SU-DHL-6 (cell line): ENCODE data around the gene KIF13A.

Source experiments
- H2AFZ ChIP-seq: fragments of 200-600 bp; sonication (generic); 2 replicates; pipeline ENCODE4 v1.6.1; 2014; ENCODE audit warnings: low read depth, mild to moderate bottlenecking, moderate library complexity, mixed read lengths, antibody characterized with exemption, low read length; ENCODE audit not compliant: severe bottlenecking
- H3F3A ChIP-seq: fragments of 200-600 bp; shearing (Covaris generic); 2 replicates; pipeline ENCODE4 v1.6.0; 2016; ENCODE audit warnings: antibody characterized with exemption, mild to moderate bottlenecking; ENCODE audit not compliant: insufficient read depth
- H3K27ac ChIP-seq: fragments of 200-600 bp; sonication (generic); 2 replicates; pipeline ENCODE4 v1.5.1; 2016; ENCODE audit warnings: low read depth, mild to moderate bottlenecking, low read length, moderate library complexity, mixed read lengths
- H3K27me3 ChIP-seq: fragments of 200-600 bp; sonication (generic), shearing (Covaris generic); 2 replicates; pipeline ENCODE4 v1.6.0; 2014; ENCODE audit warnings: mild to moderate bottlenecking, low read length
- H3K36me3 ChIP-seq: fragments of 200-600 bp; sonication (generic); 2 replicates; pipeline ENCODE4 v1.6.1; 2014; ENCODE audit warnings: mild to moderate bottlenecking, low read length, mixed read lengths
- H3K4me2 ChIP-seq: fragments of 300-600, 200-600 bp; shearing (Covaris generic), sonication (generic); 2 replicates; pipeline ENCODE4 v1.6.0; 2014; ENCODE audit warnings: low read length, low read depth, mild to moderate bottlenecking; ENCODE audit not compliant: poor library complexity, severe bottlenecking
- H3K4me3 ChIP-seq: fragments of 200-600 bp; sonication (generic); 2 replicates; pipeline ENCODE4 v1.5.1; 2014; ENCODE audit warnings: antibody characterized with exemption, low read length, mild to moderate bottlenecking, mixed read lengths; ENCODE audit not compliant: insufficient read depth, poor library complexity, severe bottlenecking
- H3K79me2 ChIP-seq: fragments of 200-600 bp; sonication (generic); 2 replicates; pipeline ENCODE4 v1.6.1; 2014; ENCODE audit warnings: mild to moderate bottlenecking, low read length, moderate library complexity; ENCODE audit not compliant: insufficient read depth
- H3K9ac ChIP-seq: fragments of 200-600 bp; sonication (generic); 2 replicates; pipeline ENCODE4 v1.7.0; 2014; ENCODE audit warnings: mild to moderate bottlenecking, low read length
- H3K9me2 ChIP-seq: fragments of 200-600 bp; sonication (generic); replicated peaks from 2 replicates; pipeline ENCODE4 v1.6.1; 2014; ENCODE audit warnings: low read length; ENCODE audit not compliant: insufficient read depth
- H3K9me3 ChIP-seq: fragments of 200-600 bp; sonication (generic); 2 replicates; pipeline ENCODE4 v1.6.1; 2014; ENCODE audit warnings: low read length, mixed read lengths; ENCODE audit not compliant: insufficient read depth
- H4K20me1 ChIP-seq: fragments of 200-600 bp; sonication (generic); 2 replicates; pipeline ENCODE4 v1.6.1; 2014; ENCODE audit warnings: low read depth, mild to moderate bottlenecking, antibody characterized with exemption, low read length, moderate library complexity, mixed read lengths
- CTCF ChIP-seq: fragments of 200-600 bp; sonication (generic); IDR thresholded peaks from one replicate; pipeline ENCODE4 v1.5.1; 2017; ENCODE audit warnings: antibody characterized with exemption, mild to moderate bottlenecking, low read length, moderate library complexity; ENCODE audit not compliant: insufficient read depth, poor library complexity, severe bottlenecking
- EZH2phosphoT487 ChIP-seq: fragments of 200-600 bp; sonication (generic), shearing (Covaris generic); conservative IDR thresholded peaks from 2 replicates; pipeline ENCODE4 v1.6.1; 2018; ENCODE audit warnings: mild to moderate bottlenecking, antibody characterized with exemption, low read length, moderate library complexity, mixed read lengths

Gene KIF13A

GRCh38 chr6:17962436-17963031 lies 24.9 kb downstream of the KIF13A start:
- no peak overlapping the region for H3K9ac ChIP-seq
- no peaks in the 10 kb centered on the region for H3K36me3 ChIP-seq
- no peak overlapping the region for H2AFZ ChIP-seq
- H4K20me1 ChIP-seq: no peaks in the 10 kb centered on the region
- no peak overlapping the region for H3K27ac ChIP-seq
- no peak overlapping the region for H3K4me3 ChIP-seq
- H3K9me3 ChIP-seq: no peaks in the 10 kb centered on the region
- H3K9me2 ChIP-seq: no peaks in the 10 kb centered on the region
- H3K27me3 ChIP-seq: no peaks in the 10 kb centered on the region; the same call in 1 of the 2 replicates
- TF ChIP-seq EZH2phosphoT487: no peak
- no peak for TF ChIP-seq CTCF
- H3K4me2 ChIP-seq: no peak overlapping the region
- no peaks in the 10 kb centered on the region for H3K79me2 ChIP-seq
- H3F3A ChIP-seq: no peaks in the 10 kb centered on the region

DNA sequence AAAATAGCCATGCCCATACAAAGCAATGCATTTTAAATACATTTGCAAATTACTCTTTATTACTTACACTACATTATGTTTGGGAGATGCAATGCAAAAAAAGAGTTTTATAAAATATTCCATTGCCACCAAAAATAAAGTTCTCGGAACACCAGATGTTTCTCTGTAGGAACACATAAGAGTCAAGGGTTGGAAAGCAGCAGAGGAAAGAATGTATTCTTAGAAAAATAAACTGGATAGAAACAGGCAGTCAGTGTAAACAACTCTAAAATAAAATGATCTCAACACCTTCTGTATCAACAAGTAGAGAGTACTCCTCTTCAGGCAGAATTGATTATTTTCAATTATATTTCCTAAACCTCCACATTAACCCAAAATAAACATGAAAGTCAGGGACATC lies 28.1 kb downstream of the KIF13A start:
- no peaks in the 10 kb centered on the region for H3K27me3 ChIP-seq
- H3K79me2 ChIP-seq: no peaks in the 10 kb centered on the region
- H3K27ac ChIP-seq: no peak overlapping the region
- no peaks in the 10 kb centered on the region for H3F3A ChIP-seq
- H3K9ac ChIP-seq: no peak overlapping the region
- H3K4me2 ChIP-seq: no peak overlapping the region
- H3K36me3 ChIP-seq: no peaks in the 10 kb centered on the region
- no peak for TF ChIP-seq CTCF
- H3K9me2 ChIP-seq: no peaks in the 10 kb centered on the region
- H3K9me3 ChIP-seq: no peaks in the 10 kb centered on the region
- no peaks in the 10 kb centered on the region for H4K20me1 ChIP-seq
- H2AFZ ChIP-seq: no peak overlapping the region
- no peak overlapping the region for H3K4me3 ChIP-seq

GRCh38 chr6:17957904-17958620 lies 29.4 kb downstream of the KIF13A start:
- H3K79me2 ChIP-seq: no peaks in the 10 kb centered on the region
- no peaks in the 10 kb centered on the region for H3F3A ChIP-seq
- no peaks in the 10 kb centered on the region for H3K27me3 ChIP-seq
- no peak overlapping the region for H3K9ac ChIP-seq
- H3K9me3 ChIP-seq: no peaks in the 10 kb centered on the region
- H4K20me1 ChIP-seq: no peaks in the 10 kb centered on the region
- no peaks in the 10 kb centered on the region for H3K36me3 ChIP-seq
- TF ChIP-seq EZH2phosphoT487 (no peak), CTCF (no peak)
- no peak overlapping the region for H3K4me3 ChIP-seq
- H3K9me2 ChIP-seq: no peaks in the 10 kb centered on the region
- H2AFZ ChIP-seq: no peak overlapping the region
- no peak overlapping the region for H3K4me2 ChIP-seq
- H3K27ac ChIP-seq: no peak overlapping the region
